NCI-H226 (cell line): ENCODE data around the gene IL1R1.
"Not testable (repeated sequence)": the region's sequence is repeated elsewhere in the genome, so short reads cannot be mapped to it uniquely, and the experiment has no call there.

Source experiments
- DNase-seq: peaks from one replicate; pipeline ENCODE4 v3.0.0-alpha.2; 2015

IL1R1 gene

GRCh38 chr2:102141970-102142828 lies at the start of gene IL1R1:
TSS of gene IL1R1 (plus strand) at chr2:102142746. CDS start at chr2:102157725, 14,979 bp downstream.
- peak; percentile 71 for DNase-seq

GRCh38 chr2:102093662-102094061 lies 48.9 kb upstream of the IL1R1 start:
- no peak for DNase-seq

- DNase-seq = peak; percentile 25
Measured at GRCh38 chr2:102094917-102095316, 47.6 kb upstream of the IL1R1 start.

- DNase-seq = no peak
Measured at GRCh38 chr2:102096103-102096502, 46.4 kb upstream of the IL1R1 start.

GRCh38 chr2:102098756-102099155 lies 43.8 kb upstream of the IL1R1 start:
- no peak for DNase-seq

GRCh38 chr2:102099536-102100298 lies 42.8 kb upstream of the IL1R1 start:
- peak; percentile 65 for DNase-seq

- peak; percentile 91 for DNase-seq
Measured at GRCh38 chr2:102100371-102101096, 42.0 kb upstream of the IL1R1 start.

GRCh38 chr2:102101097-102101848 lies 41.3 kb upstream of the IL1R1 start:
- DNase-seq = no peak

GRCh38 chr2:102101849-102102635 lies 40.5 kb upstream of the IL1R1 start:
- DNase-seq = peak; percentile 8

- not testable (repeated sequence) for DNase-seq
Measured at GRCh38 chr2:102102636-102102948, 40.0 kb upstream of the IL1R1 start.

GRCh38 chr2:102103284-102103683 lies 39.3 kb upstream of the IL1R1 start:
- no peak for DNase-seq

GRCh38 chr2:102103992-102104871 lies 38.3 kb upstream of the IL1R1 start:
- DNase-seq = peak; percentile 50

- DNase-seq = no peak
Measured at GRCh38 chr2:102106133-102106556, 36.4 kb upstream of the IL1R1 start.

- DNase-seq = not testable (repeated sequence)
Measured at GRCh38 chr2:102106813-102107740, 35.5 kb upstream of the IL1R1 start.

- no peak for DNase-seq
Measured at GRCh38 chr2:102107741-102108070, 34.8 kb upstream of the IL1R1 start.

- no peak for DNase-seq
Measured at GRCh38 chr2:102109016-102109415, 33.5 kb upstream of the IL1R1 start.

- DNase-seq = no peak
Measured at GRCh38 chr2:102110171-102110570, 32.4 kb upstream of the IL1R1 start.

GRCh38 chr2:102110596-102111334 lies 31.8 kb upstream of the IL1R1 start:
- no peak for DNase-seq

GRCh38 chr2:102111823-102112222 lies 30.7 kb upstream of the IL1R1 start:
- no peak for DNase-seq
